Forelimb muscle (tissue), 1 donor: ENCODE results near the gene LTBP3. TPM values are rescaled to one million over a fixed set of nuclear protein-coding genes. Genes with fewer than 3 reads are reported as not detected.

ENCODE experiments used
- DNase-seq: peaks from one replicate; pipeline ENCODE4 v3.0.0-alpha.2; 2013; ENCODE audit warnings: low read depth
- polyA plus RNA-seq: library from polyadenylated mRNA; unstranded; fragments of 120-200 nt; gene quantifications from one replicate; pipeline ENCODE4 v1.2.1, GENCODE V29; 2013; ENCODE audit not compliant: insufficient read length

Gene LTBP3
- polyA plus RNA-seq, result 131 TPM

GRCh38 chr11:65558002-65558929, at the start of gene LTBP3:
TSS of gene LTBP3 (minus strand) at chr11:65558359. CDS start at chr11:65557959, 400 bp downstream.
- DNase-seq, result peak; percentile 62

- peak; percentile 72 for DNase-seq
Measured at GRCh38 chr11:65606876-65607613, 48.9 kb upstream of the LTBP3 start.

DNA sequence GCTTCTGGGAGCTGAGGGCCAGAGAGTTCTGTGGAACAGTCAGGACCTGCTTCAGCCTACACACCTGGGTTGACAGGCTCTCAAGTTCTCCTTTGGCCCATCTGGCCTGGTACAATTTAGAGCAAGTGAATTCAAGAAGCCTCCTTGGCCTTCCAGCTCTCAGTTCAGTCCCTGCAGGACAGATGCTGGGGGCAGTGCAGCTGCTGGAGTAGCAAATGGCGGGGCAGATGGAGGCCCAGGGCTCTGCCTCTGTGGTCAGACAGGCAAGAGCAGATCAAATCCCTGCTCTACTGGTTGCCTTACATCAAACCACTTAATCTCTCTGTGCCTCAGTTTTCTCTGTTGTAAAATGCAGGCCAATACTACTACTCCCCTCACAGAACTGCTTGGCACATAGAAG, 46.1 kb upstream of the LTBP3 start:
- no peak for DNase-seq

- no peak for DNase-seq
Measured at GRCh38 chr11:65599955-65600246, 41.7 kb upstream of the LTBP3 start.

DNA sequence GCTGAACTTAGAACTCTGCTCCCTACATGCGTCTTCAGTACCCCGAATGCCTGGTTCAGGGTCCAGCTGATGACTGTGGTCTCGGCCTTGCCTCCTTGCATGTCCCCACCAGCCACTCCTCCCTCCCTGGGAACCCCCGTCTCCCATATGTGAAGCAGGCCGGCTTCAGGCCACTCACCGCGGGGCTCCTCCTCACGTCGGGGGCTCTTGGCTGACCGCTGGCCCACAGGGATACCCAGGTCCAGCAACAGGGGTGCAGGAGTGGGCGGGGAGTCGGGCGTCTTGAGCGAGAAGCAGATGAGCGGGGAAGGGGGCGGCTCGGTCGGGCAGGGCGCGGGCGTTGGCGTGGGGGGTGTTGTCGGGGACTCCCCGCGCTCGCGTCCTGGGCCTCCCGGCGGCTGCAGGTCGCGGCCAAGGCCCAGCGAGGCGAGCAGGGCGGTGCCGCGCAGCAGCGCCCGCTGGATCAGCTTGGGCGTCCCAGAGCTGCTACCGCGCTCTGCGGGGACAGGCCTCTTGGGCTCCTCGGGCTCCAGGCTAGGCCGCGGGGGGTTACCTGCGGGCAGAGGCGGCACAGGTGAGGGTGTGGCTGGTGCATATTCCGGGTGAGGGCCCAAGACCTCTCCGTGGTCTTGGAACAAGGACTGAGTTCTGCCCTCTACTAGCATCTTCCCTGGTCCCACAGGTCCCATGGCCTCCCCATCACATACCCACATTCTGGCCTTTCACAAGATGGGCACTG, 41.2 kb upstream of the LTBP3 start:
- no peak for DNase-seq

DNA sequence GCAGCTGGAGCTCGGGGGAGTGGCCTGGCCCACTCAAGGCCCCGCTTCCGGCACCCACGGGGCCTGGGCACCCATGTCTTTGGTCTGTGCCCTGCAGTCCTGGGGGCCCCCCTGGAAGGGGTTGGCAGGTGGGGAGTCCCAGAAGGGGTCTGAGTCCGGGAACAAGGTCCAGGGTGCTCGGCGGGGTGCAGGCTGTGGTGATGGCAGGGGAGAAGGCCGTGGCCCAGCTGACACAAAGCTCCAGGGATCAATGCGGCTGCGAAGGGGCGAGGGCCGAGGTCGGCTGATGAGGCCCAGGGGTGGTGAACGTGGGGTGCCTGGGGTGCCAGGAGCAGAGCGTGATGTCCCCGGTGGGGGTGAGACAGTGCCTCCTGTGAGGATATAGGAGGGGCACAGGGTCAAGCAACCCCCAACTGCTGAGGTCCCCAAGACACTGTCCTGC, 40.1 kb upstream of the LTBP3 start:
- no peak for DNase-seq

DNA sequence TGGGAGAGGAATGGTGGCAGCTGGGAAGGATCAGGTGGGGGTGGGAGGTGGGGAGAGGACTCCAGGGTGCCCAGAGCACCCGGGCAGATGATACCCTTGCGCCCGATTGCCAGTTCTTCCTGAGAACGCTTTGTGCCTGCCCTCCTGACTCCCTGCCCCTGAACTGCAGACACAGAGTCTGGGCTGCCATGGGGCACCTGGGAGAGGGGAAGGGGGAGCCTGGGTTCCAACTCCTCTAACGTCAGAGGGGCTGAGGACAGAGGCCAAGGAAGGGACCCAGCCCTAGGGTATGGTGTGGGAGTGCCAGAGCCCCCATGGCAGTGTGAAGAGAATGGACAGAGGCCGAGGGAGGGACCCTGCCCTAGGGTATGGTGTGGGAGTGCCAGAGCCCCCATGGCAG, 38.4 kb upstream of the LTBP3 start:
- no peak for DNase-seq

GRCh38 chr11:65595543-65596281, 37.6 kb upstream of the LTBP3 start, which contains the start of gene KCNK7:
TSS of gene KCNK7 (minus strand) at chr11:65595800. CDS start at chr11:65595772, 28 bp downstream.
- DNase-seq, result no peak

DNA sequence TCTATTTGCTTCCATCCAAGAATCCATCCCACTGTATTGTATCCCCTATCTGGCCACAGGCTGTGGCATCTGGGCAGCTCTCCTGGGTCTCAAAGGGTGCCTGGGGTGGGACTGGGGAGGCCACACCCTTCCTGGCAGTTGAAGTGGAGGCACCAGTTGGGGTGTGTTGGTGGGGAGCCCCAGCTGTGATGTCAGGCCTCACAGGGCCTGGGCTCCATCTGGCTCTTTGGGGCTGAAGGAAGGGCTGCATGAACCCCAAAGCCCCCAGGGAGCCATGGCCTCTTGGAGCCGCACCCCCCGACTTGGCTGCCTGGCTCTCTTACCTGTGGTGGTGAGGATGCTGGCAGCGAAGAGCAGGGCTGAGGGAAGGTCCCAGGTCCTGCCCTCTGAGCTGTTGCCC, 37.0 kb upstream of the LTBP3 start:
- no peak for DNase-seq

DNA sequence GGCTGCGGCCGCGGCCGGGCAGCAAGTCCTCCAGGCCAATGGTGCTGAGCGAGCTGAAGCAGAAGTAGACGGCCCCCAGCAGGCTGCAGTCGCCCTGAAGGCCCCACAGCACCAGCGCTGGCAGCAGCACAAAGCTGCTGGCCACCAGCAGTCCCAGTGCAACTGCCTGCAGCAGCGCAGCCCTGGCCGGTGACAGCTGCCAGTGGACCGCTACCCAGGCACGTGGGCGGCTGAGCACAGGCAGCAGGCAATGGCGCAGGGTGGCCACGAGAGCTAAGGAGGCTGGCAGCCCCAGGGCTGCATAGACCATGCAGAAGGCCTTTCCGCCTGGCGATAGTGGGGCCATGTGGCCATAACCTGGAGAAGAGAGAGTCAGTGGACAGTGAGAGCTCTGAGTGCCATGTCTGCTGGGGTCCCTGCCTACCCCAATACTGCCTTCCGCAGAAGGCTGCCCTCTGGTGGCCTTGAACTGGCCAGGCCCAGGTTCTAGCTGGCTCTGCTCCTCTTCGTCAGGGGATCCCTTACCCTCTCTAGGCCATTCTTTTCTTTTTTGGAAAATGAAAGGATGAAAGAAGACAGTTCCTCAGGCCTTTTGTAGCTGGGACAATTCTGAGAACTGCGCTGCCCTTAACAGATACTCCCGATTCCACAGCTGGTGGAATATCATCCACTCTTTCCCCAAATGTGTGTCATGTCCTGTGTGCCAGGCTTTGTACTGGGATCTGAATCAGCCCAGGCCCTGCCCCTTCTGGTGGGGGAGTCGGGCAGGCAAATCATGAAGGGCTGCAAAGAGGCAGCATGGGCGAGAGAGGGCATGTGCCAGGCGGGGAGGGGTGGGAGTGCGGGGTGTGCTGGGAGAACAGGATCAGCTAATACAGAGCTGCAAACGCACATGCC, 35.6 kb upstream of the LTBP3 start:
- no peak for DNase-seq

DNA sequence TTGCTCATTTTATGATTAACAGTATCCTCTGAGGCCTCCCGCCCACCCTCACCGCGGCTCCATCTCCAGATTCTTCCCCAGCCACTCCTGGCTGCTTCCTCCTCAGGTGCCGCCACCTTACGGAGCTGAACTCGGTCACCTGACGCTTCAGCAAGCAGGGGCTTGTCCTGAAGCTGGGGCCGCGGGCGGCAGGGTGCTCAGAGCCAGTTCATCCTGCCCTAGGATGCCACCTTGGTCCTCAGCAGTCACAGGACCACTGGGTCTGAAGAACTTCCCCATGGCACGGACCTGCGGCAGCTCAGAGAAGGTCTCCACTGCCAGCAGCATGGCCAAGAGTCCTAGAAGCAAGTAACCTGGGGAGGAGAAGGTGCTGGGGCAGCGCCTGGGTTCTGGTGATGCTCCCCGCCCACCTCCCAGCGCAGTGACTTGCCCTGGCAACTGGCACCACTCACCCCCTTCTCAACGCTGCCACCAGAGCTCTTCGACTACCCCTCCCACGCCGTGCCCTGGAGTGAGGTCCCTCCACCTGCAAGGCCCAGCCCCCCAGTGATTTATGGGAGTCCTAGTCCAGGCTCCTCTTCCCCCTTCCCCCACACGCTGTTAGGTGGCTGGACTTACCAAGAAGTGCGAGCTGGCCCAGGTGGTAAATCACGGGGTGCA, 34.8 kb upstream of the LTBP3 start:
- no peak for DNase-seq

DNA sequence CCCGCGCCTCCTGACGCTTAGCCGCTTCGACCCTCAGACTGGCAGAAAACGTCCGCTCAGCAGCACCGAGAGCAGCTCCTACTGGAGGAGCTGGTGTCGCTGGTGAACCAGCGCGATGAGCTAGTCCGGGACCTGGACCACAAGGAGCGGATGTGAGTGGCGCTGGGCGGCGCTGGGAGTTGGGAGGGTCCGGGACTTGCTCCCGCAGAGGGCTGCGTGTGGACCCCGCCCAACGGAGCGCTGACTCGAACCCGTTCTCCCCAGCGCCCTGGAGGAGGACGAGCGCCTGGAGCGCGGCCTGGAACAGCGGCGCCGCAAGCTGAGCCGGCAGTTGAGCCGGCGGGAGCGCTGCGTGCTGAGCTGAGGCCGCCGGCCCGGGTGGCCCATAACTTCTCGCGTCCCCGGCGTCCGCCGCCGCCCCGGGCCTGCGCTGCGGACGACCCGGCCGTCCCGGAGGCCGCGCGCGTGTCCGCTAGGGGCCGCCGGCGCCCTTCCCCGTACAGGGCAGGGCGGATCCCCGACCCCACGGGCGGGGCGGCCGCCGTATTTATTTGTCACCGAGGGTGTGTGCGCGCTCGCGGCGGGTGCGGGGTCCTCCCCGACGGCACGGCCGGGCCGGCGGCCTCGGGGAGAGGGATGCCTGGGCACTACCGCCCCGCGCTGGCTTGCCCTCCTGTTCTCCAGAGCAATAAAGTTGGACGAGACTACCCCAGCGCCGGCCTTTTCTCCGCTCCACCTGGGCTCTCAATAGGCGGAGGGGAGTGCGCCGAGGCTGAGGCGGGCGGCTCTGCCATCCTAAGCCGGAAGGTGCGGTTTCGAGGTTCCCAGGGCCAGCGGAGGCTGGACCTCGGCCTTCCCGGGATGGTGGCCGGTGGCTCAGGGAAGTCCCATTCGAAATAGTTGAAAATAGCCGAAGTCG, 34.0 kb upstream of the LTBP3 start:
- no peak for DNase-seq

- no peak for DNase-seq
Measured at GRCh38 chr11:65590240-65590738, 32.1 kb upstream of the LTBP3 start.

DNA sequence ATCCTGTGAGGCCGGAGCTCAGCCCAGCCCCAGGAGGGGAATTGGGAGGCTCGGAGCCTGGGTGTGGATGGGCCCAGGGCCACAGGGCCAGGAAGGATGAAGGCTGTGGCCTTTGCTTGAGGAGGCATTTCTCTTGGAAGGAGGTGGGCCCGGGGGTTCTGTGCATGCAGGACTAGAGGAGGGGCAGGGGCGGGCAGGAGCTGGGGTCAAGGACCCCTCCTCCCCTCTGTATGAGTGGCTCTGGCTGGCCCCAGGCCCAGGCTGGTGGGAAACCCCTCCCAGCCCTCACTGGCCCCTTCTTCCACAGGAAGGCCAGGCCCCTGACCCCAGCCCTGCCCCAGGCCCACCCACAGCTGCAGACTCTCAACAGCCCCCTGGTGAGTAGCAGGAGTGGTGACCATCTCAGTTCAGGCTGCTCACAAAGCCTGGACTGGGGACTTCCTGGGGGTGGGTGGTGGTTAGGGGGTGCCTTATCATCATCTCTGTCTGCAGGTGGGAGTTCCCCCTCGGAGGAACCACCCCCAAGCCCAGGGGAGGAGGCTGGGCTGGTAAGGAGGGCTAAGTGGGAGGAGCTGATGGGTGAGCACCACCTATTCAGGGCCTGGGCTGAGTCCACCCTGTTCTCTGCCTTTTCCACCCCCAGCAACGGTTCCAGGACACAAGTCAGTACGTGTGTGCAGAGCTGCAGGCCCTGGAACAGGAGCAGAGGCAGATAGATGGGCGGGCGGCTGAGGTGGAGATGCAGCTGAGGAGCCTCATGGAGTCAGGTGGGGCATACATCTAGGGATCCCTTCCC, 31.5 kb upstream of the LTBP3 start:
- no peak for DNase-seq

GRCh38 chr11:65588199-65589054, 30.3 kb upstream of the LTBP3 start:
- DNase-seq, result no peak

DNA sequence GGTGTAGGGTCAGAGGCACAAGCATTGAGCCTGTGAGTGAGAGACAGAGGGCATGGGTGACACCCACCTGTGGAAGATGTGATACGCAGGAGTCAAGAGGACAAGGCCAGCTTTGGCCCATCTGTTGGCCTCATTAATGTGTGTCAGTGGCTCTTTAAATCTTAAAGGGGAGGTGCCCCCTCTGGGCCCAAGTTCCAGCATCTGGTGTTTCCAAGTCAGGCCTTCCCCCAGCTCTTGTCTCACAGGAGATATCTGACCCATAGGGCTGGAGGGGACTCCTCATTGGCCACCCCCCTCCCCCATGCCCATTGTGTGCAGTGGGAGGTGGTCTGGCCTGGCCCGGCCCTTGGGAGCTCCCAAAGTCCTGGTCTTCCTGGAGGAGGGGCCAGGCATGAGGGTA, 28.5 kb upstream of the LTBP3 start:
- no peak for DNase-seq

- no peak for DNase-seq
Measured at GRCh38 chr11:65586247-65586630, 28.1 kb upstream of the LTBP3 start.
